ENCODE data around the gene CALN1. TPM values are rescaled to one million over a fixed set of nuclear protein-coding genes. Genes with fewer than 3 reads are reported as not detected.
"Not testable (repeated sequence)": the region's sequence is repeated elsewhere in the genome, so short reads cannot be mapped to it uniquely, and the experiment has no call there.

CALN1 gene
- total RNA-seq, 1 donor = under 0.01 TPM

DNA sequence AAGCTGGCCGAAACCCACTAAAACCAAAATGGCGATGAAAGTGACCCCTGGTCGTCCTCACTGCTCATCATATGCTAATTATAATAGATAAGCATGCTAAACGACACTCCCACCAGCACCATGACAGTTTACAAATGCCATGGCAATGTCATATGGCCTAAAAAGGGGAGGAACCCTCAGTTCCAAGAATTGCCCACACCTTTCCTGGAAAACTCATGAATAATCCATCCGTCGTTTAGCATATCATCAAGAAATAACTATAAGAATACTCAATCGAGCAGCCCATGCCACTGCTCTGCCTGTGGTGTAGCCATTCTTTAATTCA lies 422.0 kb downstream of the CALN1 start:
- Histone ChIP-seq H3K4me3 (ENCODE audit: low read length) (no peak overlapping the region), H3K27me3 (ENCODE audit: insufficient read depth, low read length) (no peaks in the 10 kb centered on the region), H3K9me3 (ENCODE audit: low read depth, low read length) (no peaks in the 10 kb centered on the region), H3K4me1 (ENCODE audit: insufficient read depth, low read length) (no peaks in the 10 kb centered on the region)

DNA sequence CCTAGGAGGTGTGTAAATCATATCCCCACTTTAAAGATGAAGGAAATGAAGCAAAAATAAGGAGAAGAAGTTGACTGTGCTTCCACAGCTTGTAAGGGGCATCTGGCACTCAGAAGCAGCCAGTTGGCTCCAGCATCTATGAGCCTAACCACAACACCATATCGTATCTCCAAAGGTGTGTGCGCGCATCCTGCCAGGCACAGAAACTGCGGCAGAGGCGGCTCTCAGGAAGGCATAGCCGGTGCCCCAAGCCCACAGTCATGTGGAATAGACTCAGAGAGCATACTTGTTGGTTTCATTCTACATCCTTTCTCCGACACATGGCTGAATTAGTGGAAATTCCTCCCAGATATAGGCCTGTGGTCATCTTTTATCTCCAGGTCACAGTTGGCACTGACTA lies 423.9 kb downstream of the CALN1 start:
- Histone ChIP-seq H3K27me3 (ENCODE audit: insufficient read depth, low read length) (no peaks in the 10 kb centered on the region), H3K4me3 (ENCODE audit: low read length) (no peak overlapping the region), H3K4me1 (ENCODE audit: insufficient read depth, low read length) (no peaks in the 10 kb centered on the region), H3K9me3 (ENCODE audit: low read depth, low read length) (no peaks in the 10 kb centered on the region)

DNA sequence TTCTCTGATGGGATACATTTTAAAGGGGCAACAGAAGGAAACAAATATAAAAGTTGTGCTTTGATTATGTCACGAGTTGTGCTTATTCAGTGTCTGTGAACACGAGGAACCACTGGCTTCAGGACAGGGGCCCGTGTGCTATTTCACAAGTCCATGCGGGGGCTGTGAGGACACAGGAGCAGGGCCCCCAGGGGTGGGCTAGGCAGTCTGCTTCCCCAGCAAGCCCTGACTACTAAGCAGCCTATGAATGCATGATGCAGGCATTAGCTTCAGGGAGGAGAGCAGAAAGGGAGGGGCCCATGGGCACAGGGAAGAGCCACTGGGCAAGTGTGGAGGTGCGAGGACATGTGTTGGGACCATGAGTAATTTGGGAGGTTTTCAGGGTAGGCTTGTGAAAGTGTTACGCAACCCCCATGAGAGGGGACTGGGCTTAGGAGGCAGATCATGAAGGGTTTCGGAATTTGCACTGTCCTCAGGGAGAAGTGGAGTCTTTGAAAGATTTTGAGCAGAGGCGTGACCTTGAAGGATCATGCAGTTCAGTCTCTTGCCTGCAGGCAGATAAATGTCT lies 424.9 kb downstream of the CALN1 start:
- Histone ChIP-seq H3K27me3 (ENCODE audit: insufficient read depth, low read length) (no peaks in the 10 kb centered on the region), H3K4me3 (ENCODE audit: low read length) (no peak overlapping the region), H3K4me1 (ENCODE audit: insufficient read depth, low read length) (no peaks in the 10 kb centered on the region), H3K9me3 (ENCODE audit: low read depth, low read length) (no peaks in the 10 kb centered on the region)

DNA sequence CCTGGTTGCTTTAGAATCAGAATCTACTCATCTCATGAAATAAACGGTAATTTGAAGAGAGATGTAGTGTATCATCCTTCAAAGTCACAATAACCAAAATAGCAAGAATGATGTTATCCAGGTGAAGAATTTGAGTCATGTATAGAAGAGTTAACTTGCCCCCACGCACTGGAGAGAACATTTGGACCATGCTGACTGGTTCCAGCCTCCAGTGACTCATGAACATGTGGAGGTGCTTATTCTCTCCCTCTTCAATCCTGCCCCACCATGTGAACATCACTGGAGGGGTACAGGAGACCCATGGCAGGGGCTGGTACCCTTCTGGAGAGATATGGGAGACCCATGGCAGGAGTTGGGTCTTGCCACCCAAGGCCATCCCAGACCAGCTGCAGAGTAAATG lies 427.8 kb downstream of the CALN1 start:
- no peaks in the 10 kb centered on the region for H3K4me1 ChIP-seq (ENCODE audit: insufficient read depth, low read length)
- H3K27me3 ChIP-seq (ENCODE audit: insufficient read depth, low read length) = no peaks in the 10 kb centered on the region
- H3K4me3 ChIP-seq (ENCODE audit: low read length) = no peak overlapping the region
- H3K9me3 ChIP-seq (ENCODE audit: low read depth, low read length) = no peaks in the 10 kb centered on the region

DNA sequence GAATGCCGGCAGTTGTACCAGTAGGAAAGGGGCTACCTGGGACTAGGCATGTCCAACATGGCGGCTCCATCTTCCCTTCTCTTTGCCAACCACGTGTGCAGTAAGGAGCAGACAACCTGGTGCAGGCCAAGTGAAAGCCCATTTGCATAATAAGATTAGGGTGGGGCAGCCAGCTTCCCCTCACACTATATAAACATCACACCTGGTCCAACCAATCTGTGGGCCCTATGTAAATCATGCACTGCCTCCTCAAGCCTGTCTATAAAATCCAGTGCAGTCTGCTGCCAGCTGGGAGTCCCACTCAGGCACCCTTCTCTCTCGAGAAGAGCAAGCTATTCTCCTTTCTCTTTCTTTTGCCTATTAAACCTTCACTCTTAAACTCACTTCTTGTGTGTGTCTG lies 429.3 kb downstream of the CALN1 start:
- Histone ChIP-seq H3K4me1 (ENCODE audit: insufficient read depth, low read length) (no peaks in the 10 kb centered on the region), H3K27me3 (ENCODE audit: insufficient read depth, low read length) (no peaks in the 10 kb centered on the region), H3K4me3 (ENCODE audit: low read length) (no peak overlapping the region), H3K9me3 (ENCODE audit: low read depth, low read length) (no peaks in the 10 kb centered on the region)

DNA sequence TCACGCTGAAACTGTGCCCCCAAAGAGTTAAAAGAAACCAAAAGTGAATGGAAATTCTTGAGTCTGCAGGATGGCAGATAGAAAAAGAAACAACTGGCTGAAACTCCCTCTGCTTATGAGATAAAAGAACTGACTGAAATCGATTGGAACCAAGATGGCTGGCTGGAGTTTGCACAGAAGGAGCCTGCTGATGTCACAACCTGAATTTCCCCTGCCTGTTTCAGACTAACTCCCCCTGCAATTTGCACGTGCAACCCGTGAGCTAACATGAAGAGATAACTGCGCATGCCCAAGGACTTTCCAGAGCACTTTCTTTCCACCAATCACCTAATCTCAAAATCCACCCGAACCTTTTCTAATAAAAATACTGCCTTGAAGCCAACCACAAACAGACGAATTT lies 435.5 kb downstream of the CALN1 start:
- Histone ChIP-seq H3K9me3 (ENCODE audit: low read depth, low read length) (no peaks in the 10 kb centered on the region), H3K4me3 (ENCODE audit: low read length) (no peak overlapping the region), H3K27me3 (ENCODE audit: insufficient read depth, low read length) (no peaks in the 10 kb centered on the region), H3K4me1 (ENCODE audit: insufficient read depth, low read length) (no peaks in the 10 kb centered on the region)

DNA sequence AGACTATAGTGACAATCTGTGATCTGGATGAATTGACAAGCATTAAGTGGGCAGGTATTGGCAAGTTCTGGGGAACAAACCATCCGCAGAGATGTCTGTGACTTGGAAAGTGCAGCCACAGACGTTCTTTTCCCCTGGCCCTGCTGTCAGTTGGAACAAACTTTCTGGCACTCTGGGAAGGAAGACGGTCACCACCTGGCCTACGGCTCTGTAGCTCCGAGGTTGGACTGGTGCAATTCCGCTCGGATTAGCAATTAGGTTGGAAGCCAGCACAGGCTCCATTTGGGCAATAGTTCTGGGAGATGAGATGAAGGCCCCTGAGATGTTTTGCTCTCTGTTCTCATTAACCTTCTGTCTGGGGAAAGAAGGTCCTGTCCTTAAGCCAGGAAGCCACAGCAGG lies 437.5 kb downstream of the CALN1 start:
- Histone ChIP-seq H3K4me1 (ENCODE audit: insufficient read depth, low read length) (no peaks in the 10 kb centered on the region), H3K27me3 (ENCODE audit: insufficient read depth, low read length) (no peaks in the 10 kb centered on the region), H3K4me3 (ENCODE audit: low read length) (no peak overlapping the region), H3K9me3 (ENCODE audit: low read depth, low read length) (no peaks in the 10 kb centered on the region)

DNA sequence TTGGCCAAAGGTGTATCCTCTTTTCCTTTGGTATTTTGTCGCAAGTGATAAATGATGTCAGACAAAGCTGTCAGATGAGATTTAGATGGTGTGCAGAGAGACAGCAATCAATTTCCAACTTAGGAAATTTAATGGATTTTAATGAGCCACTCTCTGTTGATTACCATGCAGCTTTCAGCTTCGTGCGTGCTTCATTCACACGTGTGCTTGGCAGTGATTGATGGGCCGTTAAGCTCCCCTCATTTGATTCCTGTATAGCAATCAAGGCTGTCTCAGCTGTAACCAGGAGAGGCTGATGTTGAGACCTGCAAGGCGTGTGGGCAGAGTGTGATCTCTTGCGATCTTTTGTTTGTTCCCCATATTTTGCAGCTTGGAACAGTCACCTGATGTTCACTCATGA lies 439.6 kb downstream of the CALN1 start:
- no peaks in the 10 kb centered on the region for H3K4me1 ChIP-seq (ENCODE audit: insufficient read depth, low read length)
- H3K9me3 ChIP-seq (ENCODE audit: low read depth, low read length) = no peaks in the 10 kb centered on the region
- no peak overlapping the region for H3K4me3 ChIP-seq (ENCODE audit: low read length)
- no peaks in the 10 kb centered on the region for H3K27me3 ChIP-seq (ENCODE audit: insufficient read depth, low read length)

DNA sequence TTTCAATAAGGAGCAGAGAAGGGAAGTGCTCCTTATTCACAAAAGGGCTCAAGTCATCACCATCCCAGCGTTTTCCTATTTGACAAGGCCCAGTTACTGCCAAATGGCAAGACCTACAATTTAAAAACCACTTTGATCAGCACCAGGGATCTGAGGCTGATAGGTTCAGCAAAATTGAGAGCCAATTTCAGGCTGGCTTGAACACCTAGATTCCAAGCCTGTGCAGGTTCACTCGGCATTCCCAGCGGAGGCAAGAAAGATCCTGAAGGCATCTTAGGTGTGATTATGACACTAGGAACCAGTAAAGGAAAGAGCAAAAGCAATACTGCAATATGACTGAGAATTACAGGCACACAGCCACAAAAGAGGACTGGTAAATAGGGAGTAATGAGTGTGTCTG lies 441.4 kb downstream of the CALN1 start:
- Histone ChIP-seq H3K9me3 (ENCODE audit: low read depth, low read length) (no peaks in the 10 kb centered on the region), H3K4me3 (ENCODE audit: low read length) (no peak overlapping the region), H3K27me3 (ENCODE audit: insufficient read depth, low read length) (no peaks in the 10 kb centered on the region), H3K4me1 (ENCODE audit: insufficient read depth, low read length) (no peaks in the 10 kb centered on the region)

DNA sequence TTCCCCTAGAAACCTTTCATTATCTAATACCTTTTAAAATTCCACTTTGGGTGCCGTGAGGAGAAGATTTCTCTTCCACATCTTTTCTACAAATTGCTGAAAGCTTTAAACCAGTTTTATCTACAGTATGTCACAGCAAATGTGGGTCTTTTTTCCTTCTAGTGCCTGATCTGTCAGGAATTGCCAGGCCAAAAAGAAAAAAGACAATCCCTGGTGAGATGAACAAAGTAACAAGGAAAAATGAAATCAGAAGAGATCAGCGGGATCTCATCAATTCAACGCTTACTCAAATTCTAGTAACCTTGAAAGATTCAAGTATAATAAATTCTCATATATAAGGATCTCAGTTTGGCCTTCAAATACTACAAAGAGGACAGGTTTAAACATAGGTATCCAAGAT lies 449.5 kb downstream of the CALN1 start:
- H3K27me3 ChIP-seq (ENCODE audit: insufficient read depth, low read length) = no peaks in the 10 kb centered on the region
- no peaks in the 10 kb centered on the region for H3K9me3 ChIP-seq (ENCODE audit: low read depth, low read length)
- no peaks in the 10 kb centered on the region for H3K4me1 ChIP-seq (ENCODE audit: insufficient read depth, low read length)
- no peak overlapping the region for H3K4me3 ChIP-seq (ENCODE audit: low read length)

DNA sequence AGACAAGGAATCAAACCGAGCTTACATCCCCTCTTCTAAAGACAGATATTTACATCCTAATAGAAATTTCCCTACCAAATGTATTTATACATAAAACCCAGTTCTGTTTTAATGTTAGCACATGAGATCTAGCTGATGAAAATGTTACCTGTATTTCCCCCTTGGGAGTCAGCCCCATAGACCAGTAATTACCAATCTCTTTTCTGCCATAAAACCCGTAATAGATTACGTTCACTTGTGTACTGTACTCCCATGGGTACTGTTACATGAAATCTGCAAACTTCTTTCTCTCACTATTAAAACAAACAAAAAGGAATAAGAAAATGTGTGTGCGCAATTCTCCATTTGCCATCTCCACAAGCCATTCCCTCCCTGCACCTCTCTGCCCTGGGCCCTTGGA lies 450.9 kb downstream of the CALN1 start:
- no peaks in the 10 kb centered on the region for H3K4me1 ChIP-seq (ENCODE audit: insufficient read depth, low read length)
- H3K4me3 ChIP-seq (ENCODE audit: low read length) = no peak overlapping the region
- no peaks in the 10 kb centered on the region for H3K27me3 ChIP-seq (ENCODE audit: insufficient read depth, low read length)
- H3K9me3 ChIP-seq (ENCODE audit: low read depth, low read length) = no peaks in the 10 kb centered on the region

DNA sequence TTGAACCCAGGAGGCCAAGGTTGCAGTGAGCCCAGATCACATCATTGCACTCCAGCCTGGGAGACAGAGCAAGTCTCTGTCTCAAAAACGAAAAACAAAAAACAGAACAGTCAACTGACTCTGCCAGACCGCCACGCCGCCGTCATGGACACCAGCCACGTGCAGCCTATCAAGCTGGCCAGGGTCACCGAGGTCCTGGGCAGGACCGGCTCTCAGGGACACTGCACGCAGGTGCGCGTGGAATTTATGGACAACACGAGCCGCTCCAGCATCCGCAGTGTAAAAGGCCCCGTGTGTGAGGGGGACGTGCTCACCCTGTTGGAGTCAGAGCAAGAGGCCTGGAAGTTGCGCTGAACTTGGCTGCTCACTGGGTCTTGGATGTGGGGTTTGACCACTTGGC lies 470.0 kb downstream of the CALN1 start:
- H3K9me3 ChIP-seq (ENCODE audit: low read depth, low read length) = no peaks in the 10 kb centered on the region
- H3K4me3 ChIP-seq (ENCODE audit: low read length) = no peak overlapping the region
- no peaks in the 10 kb centered on the region for H3K27me3 ChIP-seq (ENCODE audit: insufficient read depth, low read length)
- no peaks in the 10 kb centered on the region for H3K4me1 ChIP-seq (ENCODE audit: insufficient read depth, low read length)

DNA sequence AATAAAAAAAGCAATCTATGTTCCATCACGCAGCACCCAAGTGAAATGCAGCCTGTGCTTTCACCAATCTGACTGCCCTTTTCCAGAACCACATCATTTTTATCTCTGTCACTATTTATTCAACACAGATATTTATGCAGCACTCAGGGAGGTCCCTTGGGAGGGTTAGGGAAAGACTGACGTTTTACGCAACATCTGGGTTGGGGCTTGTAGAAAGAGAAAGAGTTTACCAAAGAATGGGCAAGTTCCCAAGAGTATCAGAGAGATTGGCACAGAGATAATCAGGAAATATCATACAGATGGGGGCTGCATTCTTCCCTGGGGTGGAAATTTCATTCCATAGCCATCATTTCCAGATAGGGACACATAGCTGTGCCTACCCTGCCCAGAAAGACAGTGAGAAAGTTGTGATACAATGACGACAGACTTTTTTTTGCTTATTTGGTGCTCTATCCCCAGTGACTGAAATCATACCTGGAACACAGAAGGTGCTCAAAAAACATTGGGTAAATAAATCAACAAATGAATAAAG lies 474.2 kb downstream of the CALN1 start:
- H3K9me3 ChIP-seq (ENCODE audit: low read depth, low read length) = no peaks in the 10 kb centered on the region
- no peak overlapping the region for H3K4me3 ChIP-seq (ENCODE audit: low read length)
- H3K4me1 ChIP-seq (ENCODE audit: insufficient read depth, low read length) = no peaks in the 10 kb centered on the region
- no peaks in the 10 kb centered on the region for H3K27me3 ChIP-seq (ENCODE audit: insufficient read depth, low read length)

DNA sequence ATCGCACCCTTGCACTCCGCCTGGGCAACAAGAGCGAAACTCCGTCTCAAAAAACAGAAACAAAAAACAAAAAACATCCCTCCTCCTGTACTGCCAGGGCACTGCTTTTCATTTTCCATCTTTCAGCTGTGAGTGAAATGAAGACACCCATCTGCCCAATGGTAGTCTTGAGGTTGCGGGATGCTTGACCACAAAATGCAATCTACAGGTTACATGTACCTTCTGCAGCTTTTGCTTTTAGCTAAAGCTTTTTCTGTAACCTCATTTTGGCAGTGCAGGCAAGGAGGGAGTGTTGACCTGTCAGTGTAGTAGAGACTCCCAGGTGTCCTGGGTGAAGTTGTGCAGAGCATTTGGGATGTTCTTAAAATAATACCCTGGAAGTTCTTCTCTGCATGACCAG lies 476.5 kb downstream of the CALN1 start:
- Histone ChIP-seq H3K4me3 (ENCODE audit: low read length) (no peak overlapping the region), H3K9me3 (ENCODE audit: low read depth, low read length) (no peaks in the 10 kb centered on the region), H3K27me3 (ENCODE audit: insufficient read depth, low read length) (no peaks in the 10 kb centered on the region), H3K4me1 (ENCODE audit: insufficient read depth, low read length) (no peaks in the 10 kb centered on the region)

DNA sequence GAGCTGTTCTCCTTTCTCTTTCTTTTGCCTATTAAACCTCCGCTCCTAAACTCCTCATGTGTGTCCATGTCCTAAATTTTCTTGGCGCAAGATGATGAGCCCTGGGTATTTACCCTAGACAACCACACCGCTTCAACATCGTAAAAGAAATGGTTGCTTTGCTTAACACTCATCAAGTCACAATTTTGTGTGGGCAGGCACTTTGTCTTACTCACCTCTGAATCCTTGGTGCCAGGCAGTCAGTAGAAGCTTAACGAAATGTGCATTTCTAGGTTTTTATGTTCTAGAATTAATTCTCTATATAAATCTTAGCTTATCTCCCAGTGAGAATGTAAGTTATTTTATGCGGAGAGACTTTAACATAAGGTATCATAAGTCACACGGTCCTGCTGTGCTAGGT lies 478.7 kb downstream of the CALN1 start:
- no peaks in the 10 kb centered on the region for H3K27me3 ChIP-seq (ENCODE audit: insufficient read depth, low read length)
- no peaks in the 10 kb centered on the region for H3K4me1 ChIP-seq (ENCODE audit: insufficient read depth, low read length)
- no peaks in the 10 kb centered on the region for H3K9me3 ChIP-seq (ENCODE audit: low read depth, low read length)

DNA sequence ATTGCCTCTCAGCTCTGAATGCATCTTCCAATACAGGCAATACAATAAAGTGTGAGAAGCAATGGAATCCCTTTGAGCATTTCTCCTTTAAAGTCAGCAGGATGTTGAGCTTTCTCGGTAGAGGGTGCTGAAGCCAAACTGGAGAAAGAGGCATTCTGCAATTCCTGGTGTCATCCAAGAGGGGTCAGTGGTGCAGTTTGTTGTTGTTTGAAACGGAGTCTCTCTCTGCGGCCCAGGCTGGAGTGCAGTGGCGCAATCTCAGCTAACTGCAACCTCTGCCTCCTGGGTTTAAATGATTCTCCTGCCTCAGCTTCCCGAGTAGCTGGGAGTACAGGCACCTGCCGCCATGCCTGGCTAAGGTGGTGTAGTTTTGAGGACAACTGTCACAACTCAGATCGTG lies 486.5 kb downstream of the CALN1 start:
- H3K4me3 ChIP-seq (ENCODE audit: low read length) = no peak overlapping the region
- H3K9me3 ChIP-seq (ENCODE audit: low read depth, low read length) = no peaks in the 10 kb centered on the region
- no peaks in the 10 kb centered on the region for H3K27me3 ChIP-seq (ENCODE audit: insufficient read depth, low read length)
- H3K4me1 ChIP-seq (ENCODE audit: insufficient read depth, low read length) = no peaks in the 10 kb centered on the region

More for the DNA sequence above, 478.7 kb downstream of the CALN1 start:
- no peak overlapping the region for H3K4me3 ChIP-seq (ENCODE audit: low read length)

DNA sequence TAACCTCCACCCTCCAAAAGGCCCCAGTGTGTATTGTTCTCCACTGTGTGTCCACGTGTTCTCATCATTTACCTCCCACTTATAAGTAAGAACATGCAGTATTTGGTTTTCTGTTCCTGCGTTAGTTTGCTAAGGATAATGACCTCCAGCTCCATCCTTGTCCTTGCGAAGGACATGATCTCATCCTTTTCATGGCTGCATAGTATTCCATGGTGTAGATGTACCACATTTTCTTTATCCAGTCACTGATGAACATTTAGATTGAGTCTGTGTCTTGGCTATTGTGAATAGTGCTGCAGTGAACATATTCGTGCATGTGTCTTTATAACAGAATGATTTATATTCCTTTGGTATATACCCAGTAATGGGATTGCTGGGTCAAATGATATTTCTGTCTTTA lies 497.9 kb downstream of the CALN1 start:
- not testable (repeated sequence) for H3K4me1 ChIP-seq (ENCODE audit: insufficient read depth, low read length); H3K9me3 ChIP-seq (ENCODE audit: low read depth, low read length); H3K27me3 ChIP-seq (ENCODE audit: insufficient read depth, low read length); H3K4me3 ChIP-seq (ENCODE audit: low read length)

Measured in mononuclear cell (primary cell).